Fibroblast of villous mesenchyme (primary cell): ENCODE data around the gene PTPRM. TPM values are rescaled to one million over a fixed set of nuclear protein-coding genes. Genes with fewer than 3 reads are reported as not detected.

Experiments used
- DNase-seq: peaks from one replicate; pipeline ENCODE4 v3.0.0-alpha.2; 2010; ENCODE audit warnings: low read depth
- H3K4me3 ChIP-seq: 2 replicates; pipeline ENCODE4 v1.5.1; 2011; ENCODE audit warnings: low read depth, mild to moderate bottlenecking, low read length
- total RNA-seq: library from RNA; depleted of rRNA; stranded (reverse); fragments of >200 nt; gene quantifications from 2 replicates; pipeline ENCODE4 v1.2.3, GENCODE V29; 2012
- TF ChIP-seq, protein P1 (sequence below): IDR thresholded peaks from 2 replicates; pipeline ENCODE4 v1.5.1; 2012; ENCODE audit warnings: low read depth, mild to moderate bottlenecking, low read length; ENCODE audit not compliant: insufficient read depth

PTPRM gene
- total RNA-seq, 1 donor = 56.1 TPM

DNA sequence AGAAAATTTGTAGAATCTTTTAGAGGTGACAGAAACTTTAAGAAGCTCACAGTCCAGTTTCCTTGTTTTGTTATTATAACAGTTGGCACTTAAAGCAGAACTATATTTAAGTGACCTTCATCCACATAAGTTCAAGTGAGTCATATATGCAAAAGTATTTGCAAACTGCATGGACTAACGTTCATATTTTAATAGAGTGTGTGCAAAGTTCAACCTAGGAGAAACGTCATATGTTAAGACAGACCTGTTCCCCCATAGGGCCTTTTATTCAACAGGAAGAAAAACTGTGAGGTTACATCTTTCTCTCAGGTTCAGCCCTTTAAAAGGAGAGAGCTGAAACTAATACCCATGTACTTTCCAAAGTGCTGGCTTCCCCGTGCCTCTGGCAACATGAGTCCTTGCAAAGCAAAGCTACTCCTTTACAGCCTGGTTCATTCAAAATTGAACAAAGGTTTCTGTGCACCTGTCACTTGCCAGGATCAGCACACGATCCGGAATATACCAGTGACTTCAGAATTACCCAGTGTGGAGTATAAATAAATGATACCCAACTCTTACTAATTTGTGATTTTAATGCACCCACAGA is 762.2 kb downstream of the PTPRM start:
- TF ChIP-seq, protein P1, sequence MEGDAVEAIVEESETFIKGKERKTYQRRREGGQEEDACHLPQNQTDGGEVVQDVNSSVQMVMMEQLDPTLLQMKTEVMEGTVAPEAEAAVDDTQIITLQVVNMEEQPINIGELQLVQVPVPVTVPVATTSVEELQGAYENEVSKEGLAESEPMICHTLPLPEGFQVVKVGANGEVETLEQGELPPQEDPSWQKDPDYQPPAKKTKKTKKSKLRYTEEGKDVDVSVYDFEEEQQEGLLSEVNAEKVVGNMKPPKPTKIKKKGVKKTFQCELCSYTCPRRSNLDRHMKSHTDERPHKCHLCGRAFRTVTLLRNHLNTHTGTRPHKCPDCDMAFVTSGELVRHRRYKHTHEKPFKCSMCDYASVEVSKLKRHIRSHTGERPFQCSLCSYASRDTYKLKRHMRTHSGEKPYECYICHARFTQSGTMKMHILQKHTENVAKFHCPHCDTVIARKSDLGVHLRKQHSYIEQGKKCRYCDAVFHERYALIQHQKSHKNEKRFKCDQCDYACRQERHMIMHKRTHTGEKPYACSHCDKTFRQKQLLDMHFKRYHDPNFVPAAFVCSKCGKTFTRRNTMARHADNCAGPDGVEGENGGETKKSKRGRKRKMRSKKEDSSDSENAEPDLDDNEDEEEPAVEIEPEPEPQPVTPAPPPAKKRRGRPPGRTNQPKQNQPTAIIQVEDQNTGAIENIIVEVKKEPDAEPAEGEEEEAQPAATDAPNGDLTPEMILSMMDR = no peak
- DNase-seq = peak; percentile 69
- H3K4me3 ChIP-seq = no peak overlapping the region

DNA sequence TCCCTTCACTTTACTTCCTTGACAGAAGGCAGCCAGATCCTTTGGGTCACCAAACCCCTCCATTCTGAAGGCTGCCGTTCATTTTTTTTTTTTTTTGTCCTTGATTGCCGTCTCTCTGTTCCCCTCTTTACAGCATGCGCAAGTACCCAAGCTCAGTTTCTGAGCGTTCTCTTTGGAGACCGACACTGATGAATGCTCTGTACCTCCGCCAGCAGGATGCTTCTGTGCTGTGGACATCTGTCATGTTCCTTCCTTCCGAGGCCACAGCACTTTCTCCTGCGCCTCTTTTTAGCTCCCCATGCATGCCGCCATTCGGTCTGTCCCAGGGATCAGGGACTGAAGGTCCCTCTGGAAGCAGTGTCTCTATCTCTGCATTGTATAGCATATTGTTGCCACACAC is 763.5 kb downstream of the PTPRM start:
- H3K4me3 ChIP-seq = no peak overlapping the region
- DNase-seq = no peak
- TF ChIP-seq, protein P1 = no peak

DNA sequence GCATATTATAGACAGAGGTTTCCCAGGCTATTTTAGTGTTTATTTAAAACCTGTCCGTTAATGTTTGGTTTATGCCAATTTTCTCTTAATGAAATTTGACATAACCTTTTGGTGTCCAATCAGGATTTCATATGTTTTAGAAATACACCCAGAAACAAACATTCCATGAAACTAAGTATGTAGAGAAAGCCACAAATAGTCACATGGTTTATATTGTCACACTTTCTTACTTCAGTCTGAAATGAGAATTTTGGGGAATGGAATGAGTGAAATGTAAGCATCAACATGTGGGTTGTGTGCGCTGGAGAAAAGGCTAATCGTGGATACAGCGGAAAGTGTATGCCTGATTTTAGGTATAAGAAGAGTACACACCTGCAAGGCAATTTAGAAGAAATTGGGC is 765.2 kb downstream of the PTPRM start:
- H3K4me3 ChIP-seq = no peak overlapping the region
- TF ChIP-seq, protein P1 = no peak
- DNase-seq = no peak

DNA sequence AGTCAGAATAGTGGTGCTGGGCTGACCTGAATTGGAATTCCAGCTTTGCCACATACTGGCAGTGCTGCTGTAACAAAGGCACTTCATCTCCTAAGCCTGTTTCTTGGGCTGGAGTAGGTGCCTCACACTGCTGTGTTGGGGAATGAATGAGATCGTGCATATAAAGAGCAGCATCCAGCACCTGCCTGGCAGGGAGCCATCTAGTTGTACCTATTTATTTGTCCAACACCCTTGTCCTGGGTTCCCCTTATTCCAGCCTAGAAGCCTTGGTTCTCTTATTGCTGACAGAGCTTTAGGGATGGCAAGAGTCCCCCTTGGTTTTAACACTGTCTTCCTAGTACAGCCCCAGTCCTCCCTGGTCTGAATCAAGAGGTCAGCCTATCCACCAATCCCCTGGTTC is 766.8 kb downstream of the PTPRM start:
- DNase-seq = no peak
- H3K4me3 ChIP-seq = no peak overlapping the region
- TF ChIP-seq, protein P1 = no peak

DNA sequence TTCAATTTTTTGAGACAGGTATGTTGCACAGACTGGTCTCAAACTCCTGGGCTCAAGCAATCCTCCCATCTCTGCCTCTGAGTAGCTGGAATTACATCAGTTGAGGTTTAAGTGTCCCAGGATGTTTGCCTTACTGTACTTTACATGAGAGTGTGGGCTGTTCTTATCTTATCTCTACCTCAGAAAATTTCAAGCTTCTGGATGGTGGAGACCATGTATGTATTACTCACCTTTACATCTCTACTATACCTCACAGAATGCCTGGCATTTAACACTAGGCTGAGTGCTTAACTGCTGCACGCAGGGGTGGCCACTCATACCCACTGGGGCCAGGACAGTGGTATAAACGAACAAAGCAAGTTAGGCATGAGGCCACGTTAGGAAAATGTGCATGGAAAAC is 770.1 kb downstream of the PTPRM start:
- peak; percentile 12 for DNase-seq
- no peak overlapping the region for H3K4me3 ChIP-seq
- TF ChIP-seq, protein P1 = no peak

DNA sequence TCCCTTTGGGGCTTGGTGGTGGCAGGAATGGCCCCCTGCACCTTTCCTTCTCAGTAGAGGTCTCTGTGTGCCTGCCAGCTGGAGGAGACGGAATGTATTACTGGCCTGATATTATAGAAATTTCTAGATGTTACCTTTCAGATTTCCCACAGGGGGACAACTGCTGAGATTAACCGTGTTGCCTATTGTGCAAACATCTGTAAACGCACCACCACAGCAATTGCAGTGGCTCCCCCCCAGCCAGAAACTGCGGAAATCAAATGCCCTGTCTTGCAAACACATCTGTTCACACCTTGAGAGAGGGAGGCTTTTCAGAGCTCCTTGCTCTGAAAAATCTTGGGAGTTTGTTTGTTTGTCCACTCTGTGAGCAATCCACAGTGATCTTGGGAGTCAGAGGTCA is 772.1 kb downstream of the PTPRM start:
- no peak for DNase-seq
- no peak overlapping the region for H3K4me3 ChIP-seq
- TF ChIP-seq, protein P1 = no peak

DNA sequence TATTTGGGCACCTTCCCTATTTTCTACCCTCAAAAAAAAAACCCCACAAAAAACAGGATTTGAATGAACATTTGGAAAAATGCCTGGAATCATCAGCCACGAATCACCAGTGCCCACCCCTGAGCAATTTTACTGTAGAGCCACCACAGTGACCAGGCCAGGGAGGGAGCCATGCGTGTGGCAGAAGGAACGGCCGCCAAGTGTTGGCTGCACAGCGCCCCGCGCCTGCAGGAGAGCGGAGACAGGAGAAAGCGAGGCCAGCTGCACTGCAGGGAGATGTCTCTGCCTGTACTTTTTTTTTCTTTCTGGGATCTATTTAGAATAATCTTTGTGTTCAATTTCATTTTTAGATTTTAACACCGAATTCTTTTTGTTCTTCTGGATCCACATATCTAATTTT is 772.8 kb downstream of the PTPRM start:
- TF ChIP-seq, protein P1 = no peak
- H3K4me3 ChIP-seq = no peak overlapping the region

More for the DNA sequence above, 772.8 kb downstream of the PTPRM start:
- DNase-seq = no peak
